ENCODE results near the gene ZBTB32. TPM values are rescaled to one million over a fixed set of nuclear protein-coding genes. Genes with fewer than 3 reads are reported as not detected.

The ZBTB32 gene
- total RNA-seq, 1 experiment from 2014 or later, result not detected

DNA sequence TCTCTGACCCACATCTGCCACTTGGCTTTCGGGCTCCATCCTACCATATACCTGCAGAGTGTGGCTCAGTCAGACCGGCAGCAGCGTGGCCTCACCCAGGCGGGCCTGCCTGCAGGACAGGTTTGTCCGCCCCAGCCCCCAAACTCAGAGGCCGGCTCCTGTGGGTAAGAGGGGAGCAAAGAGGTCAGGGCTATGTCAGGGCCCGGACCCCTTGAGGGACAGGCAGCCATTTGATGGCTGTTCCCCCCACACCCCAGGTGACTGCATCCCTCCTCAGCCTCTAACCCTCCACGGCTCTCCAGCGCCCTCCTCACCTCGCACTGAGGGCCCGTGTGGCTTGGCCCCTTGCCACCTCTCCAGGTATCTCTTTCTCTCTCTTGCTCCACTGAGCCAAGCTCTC, 12.3 kb upstream of the ZBTB32 start:
- Histone ChIP-seq H4K20me1 (ENCODE audit: low read length) (no peaks in the 10 kb centered on the region), H3K27me3 (ENCODE audit: low read length) (no peaks in the 10 kb centered on the region), H3K9me2 (replicated peaks; ENCODE audit: low read length) (no peaks in the 10 kb centered on the region), H2AFZ (ENCODE audit: low read length) (peak overlapping the region; percentile 21; the same call in 1 of the 2 replicates), H3K4me1 (ENCODE audit: insufficient read depth, low read length) (no peaks in the 10 kb centered on the region), H3K4me3 (ENCODE audit: low read length) (no peak overlapping the region), H3K9ac (ENCODE audit: low read length) (no peak overlapping the region), H3K9me3 (ENCODE audit: low read length) (no peaks in the 10 kb centered on the region), H3F3A (ENCODE audit: low read length, unreplicated experiment) (no peaks in the 10 kb centered on the region), H3K79me2 (ENCODE audit: low read length) (no peaks in the 10 kb centered on the region), H3K4me2 (ENCODE audit: low read length) (peak overlapping the region; percentile 21), H3K36me3 (ENCODE audit: low read depth, low read length) (no peaks in the 10 kb centered on the region; the same call in 1 of the 2 replicates), H3K27ac (ENCODE audit: low read length) (no peak overlapping the region)
- BruUV-seq (replicated peaks), result no TSS peak
- ChIA-PET CTCF (interaction anchor here (0.7 kb wide), 1 partner anchor 91 kb away, joined by 3 read pairs; no protein-coding TSS in a partner anchor), POLR2A (ENCODE audit: unreplicated experiment) (no interaction called here)
- DNase-seq (peak; percentile 23), ATAC-seq (no peak)
- intact Hi-C loops (cut with micrococcal nuclease), result loop anchor here (10.0 kb wide), 1 partner anchor 133 kb away; no protein-coding TSS in a partner anchor
- TF ChIP-seq, protein P1, sequence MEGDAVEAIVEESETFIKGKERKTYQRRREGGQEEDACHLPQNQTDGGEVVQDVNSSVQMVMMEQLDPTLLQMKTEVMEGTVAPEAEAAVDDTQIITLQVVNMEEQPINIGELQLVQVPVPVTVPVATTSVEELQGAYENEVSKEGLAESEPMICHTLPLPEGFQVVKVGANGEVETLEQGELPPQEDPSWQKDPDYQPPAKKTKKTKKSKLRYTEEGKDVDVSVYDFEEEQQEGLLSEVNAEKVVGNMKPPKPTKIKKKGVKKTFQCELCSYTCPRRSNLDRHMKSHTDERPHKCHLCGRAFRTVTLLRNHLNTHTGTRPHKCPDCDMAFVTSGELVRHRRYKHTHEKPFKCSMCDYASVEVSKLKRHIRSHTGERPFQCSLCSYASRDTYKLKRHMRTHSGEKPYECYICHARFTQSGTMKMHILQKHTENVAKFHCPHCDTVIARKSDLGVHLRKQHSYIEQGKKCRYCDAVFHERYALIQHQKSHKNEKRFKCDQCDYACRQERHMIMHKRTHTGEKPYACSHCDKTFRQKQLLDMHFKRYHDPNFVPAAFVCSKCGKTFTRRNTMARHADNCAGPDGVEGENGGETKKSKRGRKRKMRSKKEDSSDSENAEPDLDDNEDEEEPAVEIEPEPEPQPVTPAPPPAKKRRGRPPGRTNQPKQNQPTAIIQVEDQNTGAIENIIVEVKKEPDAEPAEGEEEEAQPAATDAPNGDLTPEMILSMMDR (conservative IDR thresholded peaks at IDR 0.05; ENCODE audit: low read depth, low read length), result peak; percentile 19; the same call in 1 of the 2 replicates
- TF ChIP-seq EZH2phosphoT487 (IDR thresholded peaks at IDR 0.05; ENCODE audit: borderline replicate concordance, low read length), result no peak

DNA sequence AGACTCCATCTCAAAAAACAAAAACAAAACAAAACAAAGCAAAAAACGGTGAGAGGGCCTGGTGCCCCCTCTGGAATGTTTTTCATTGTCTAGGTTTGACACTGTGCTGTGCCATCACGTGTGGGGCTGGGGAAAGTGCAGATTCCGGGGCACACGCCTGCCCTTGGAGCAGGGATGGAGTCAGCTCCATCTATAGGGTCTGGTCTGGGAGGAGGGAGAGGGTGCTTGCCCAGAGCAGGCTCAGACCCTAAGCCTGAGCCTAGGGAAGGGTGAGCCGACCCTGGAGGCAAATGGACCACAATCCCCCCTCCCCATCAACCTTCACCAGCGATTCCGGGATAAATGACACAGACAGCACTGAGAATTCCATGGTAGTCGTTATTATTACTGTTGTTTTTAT, 10.9 kb upstream of the ZBTB32 start:
- Histone ChIP-seq H3F3A (ENCODE audit: low read length, unreplicated experiment) (no peaks in the 10 kb centered on the region), H2AFZ (ENCODE audit: low read length) (no peak overlapping the region), H3K9ac (ENCODE audit: low read length) (no peak overlapping the region), H3K36me3 (ENCODE audit: low read depth, low read length) (no peaks in the 10 kb centered on the region; the same call in 1 of the 2 replicates), H3K4me2 (ENCODE audit: low read length) (no peak overlapping the region), H3K9me2 (replicated peaks; ENCODE audit: low read length) (no peaks in the 10 kb centered on the region), H3K27me3 (ENCODE audit: low read length) (no peaks in the 10 kb centered on the region), H3K9me3 (ENCODE audit: low read length) (no peaks in the 10 kb centered on the region), H3K79me2 (ENCODE audit: low read length) (no peaks in the 10 kb centered on the region), H3K4me3 (ENCODE audit: low read length) (no peak overlapping the region), H4K20me1 (ENCODE audit: low read length) (no peaks in the 10 kb centered on the region), H3K4me1 (ENCODE audit: insufficient read depth, low read length) (no peaks in the 10 kb centered on the region), H3K27ac (ENCODE audit: low read length) (no peak overlapping the region)
- intact Hi-C loops (cut with micrococcal nuclease), result loop anchor here (1.0 to 10.0 kb wide), 2 partner anchors 24 to 131 kb away; no protein-coding TSS in a partner anchor
- CTCF ChIA-PET, result no interaction called here
- DNase-seq, result no peak
- POLR2A ChIA-PET (ENCODE audit: unreplicated experiment), result no interaction called here
- ATAC-seq, result no peak
- BruUV-seq (replicated peaks), result no TSS peak
- TF ChIP-seq EZH2phosphoT487 (IDR thresholded peaks at IDR 0.05; ENCODE audit: borderline replicate concordance, low read length), result no peak
- TF ChIP-seq, protein P1 (conservative IDR thresholded peaks at IDR 0.05; ENCODE audit: low read depth, low read length), result no peak
- TF ChIP-seq EZH2 (IDR thresholded peaks at IDR 0.05; ENCODE audit: low read length, unreplicated experiment), result no peak

DNA sequence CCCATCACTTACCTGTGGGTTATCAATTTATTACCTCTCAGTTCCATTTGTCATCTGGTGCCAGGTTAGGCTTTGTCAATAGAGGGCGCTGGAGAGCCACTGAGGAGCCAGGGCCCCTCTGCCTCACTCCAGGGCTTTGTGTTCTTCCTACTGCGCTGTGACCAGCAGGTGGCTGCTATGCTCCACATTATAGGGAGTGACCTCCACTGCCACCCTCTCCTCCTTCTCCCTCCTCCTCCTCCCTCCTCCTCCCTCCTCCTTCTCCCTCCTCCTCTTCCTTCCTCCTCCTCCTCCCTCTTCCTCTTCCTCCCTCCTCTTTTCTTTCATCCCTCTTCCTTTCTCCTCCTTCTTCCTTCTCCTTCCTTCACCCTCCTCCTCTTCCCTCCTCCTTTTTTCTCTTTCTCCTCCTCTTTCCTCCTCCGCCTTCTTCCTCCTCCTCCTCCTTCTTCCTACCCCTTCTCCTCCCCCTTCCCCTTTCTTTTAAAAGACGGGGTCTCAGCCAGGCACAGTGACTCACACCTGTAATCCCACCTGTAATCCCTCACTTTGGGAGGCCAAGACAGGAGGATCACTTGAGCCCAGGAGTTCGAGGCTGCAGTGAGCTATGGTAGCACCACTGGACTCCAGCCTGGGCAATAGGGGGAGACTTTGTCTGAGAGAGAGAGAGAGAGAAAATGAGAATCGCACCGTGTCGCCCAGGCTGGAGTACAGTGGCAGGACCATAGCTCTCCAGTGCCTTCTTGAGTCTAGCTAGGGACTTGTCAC, 10.3 kb upstream of the ZBTB32 start:
- Histone ChIP-seq H3K79me2 (ENCODE audit: low read length) (no peaks in the 10 kb centered on the region), H3K4me2 (ENCODE audit: low read length) (no peak overlapping the region), H3K4me1 (ENCODE audit: insufficient read depth, low read length) (no peaks in the 10 kb centered on the region), H3K4me3 (ENCODE audit: low read length) (no peak overlapping the region), H3K9ac (ENCODE audit: low read length) (no peak overlapping the region), H3K27ac (ENCODE audit: low read length) (no peak overlapping the region), H3K36me3 (ENCODE audit: low read depth, low read length) (no peaks in the 10 kb centered on the region; the same call in 1 of the 2 replicates), H3K27me3 (ENCODE audit: low read length) (no peaks in the 10 kb centered on the region), H3K9me3 (ENCODE audit: low read length) (no peaks in the 10 kb centered on the region), H2AFZ (ENCODE audit: low read length) (no peak overlapping the region), H3K9me2 (replicated peaks; ENCODE audit: low read length) (no peaks in the 10 kb centered on the region), H3F3A (ENCODE audit: low read length, unreplicated experiment) (no peaks in the 10 kb centered on the region), H4K20me1 (ENCODE audit: low read length) (no peaks in the 10 kb centered on the region)
- CTCF ChIA-PET, result interaction anchor here (0.6 to 0.7 kb wide), 2 partner anchors 42 to 63 kb away, joined by 3 to 4 read pairs; no protein-coding TSS in a partner anchor
- no TSS peak for BruUV-seq (replicated peaks)
- ATAC-seq (peak; percentile 100), DNase-seq (peak; percentile 86)
- POLR2A ChIA-PET (ENCODE audit: unreplicated experiment), result no interaction called here
- no peak for TF ChIP-seq EZH2 (IDR thresholded peaks at IDR 0.05; ENCODE audit: low read length, unreplicated experiment)
- TF ChIP-seq, protein P1 (conservative IDR thresholded peaks at IDR 0.05; ENCODE audit: low read depth, low read length), result peak; percentile 84
- intact Hi-C loops (cut with micrococcal nuclease), result loop anchor here (1.0 to 10.0 kb wide), 2 partner anchors 23 to 131 kb away; no protein-coding TSS in a partner anchor
